Ecto neural progenitor cell (in vitro differentiated cells): ENCODE data around the gene ATP11A.

ENCODE experiments used
- DNase-seq: peaks from one replicate; pipeline ENCODE4 v3.0.0-alpha.2; 2018; ENCODE audit warnings: low spot score

The ATP11A gene

DNA sequence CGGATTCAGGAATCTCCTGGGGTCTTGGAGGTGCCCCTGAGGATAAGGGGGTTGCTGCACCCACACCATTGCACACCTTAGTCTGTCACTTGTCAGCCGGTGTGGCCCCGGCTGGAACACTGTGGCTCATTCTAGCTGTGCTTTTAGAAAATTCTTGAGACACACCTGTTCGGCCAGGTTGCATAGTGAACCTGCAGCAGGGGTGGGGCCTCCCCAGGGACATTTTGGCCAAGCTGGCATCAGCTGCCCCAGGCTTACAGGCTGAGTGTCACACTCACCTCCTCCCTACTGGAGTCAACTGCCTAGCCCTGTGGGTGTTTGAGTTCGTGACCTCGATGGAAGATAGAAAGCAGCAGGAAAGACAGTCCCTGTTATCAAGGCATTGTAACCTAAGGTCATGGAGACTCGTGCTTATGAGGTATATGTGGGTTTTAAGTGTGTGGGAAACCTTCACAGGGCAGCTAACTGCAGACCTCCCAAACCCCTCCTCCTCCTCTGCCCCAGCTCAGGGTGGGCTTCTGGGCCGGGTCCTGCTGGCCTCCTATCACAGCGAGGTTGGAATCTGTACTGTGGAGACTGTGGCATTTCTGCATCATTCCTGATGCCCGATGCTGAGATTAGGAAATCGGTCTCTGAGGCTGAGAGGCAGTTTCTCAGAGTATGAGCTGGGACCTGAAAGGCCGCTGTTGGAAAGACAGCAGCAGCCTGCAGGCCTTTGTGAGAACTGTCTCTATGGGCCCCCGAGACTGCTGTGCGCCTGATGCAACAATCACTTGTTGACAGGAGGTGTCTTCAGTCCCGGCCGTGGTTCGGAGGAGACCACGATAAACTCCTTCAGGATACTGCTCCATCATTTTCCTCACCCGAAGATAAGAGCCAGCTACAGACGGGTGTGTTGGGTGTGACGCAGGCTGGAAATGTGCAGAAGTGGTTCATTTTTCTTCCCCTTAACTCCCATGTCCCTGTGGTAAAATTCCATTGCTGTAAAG, 72.2 kb downstream of the ATP11A start:
- no peak for DNase-seq

DNA sequence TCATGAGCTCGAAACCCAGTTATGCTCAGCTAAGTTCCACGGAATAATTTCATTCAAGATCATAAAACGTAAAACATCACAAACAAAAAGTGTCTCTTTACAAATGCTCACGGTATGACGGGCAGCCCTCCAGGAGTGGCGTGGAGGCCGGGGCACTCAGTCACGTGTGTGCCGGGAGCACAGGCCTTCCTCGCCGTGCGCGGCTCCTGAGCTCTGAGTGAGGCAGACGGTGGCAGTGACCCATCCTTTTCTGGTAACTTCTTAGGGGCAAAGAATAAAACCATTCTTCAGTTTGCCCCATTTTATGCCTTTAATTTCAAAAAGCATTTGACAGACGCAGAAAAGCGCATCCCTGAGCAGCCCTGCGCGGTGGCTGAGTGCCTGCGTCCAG, 72.8 kb downstream of the ATP11A start:
- no peak for DNase-seq

DNA sequence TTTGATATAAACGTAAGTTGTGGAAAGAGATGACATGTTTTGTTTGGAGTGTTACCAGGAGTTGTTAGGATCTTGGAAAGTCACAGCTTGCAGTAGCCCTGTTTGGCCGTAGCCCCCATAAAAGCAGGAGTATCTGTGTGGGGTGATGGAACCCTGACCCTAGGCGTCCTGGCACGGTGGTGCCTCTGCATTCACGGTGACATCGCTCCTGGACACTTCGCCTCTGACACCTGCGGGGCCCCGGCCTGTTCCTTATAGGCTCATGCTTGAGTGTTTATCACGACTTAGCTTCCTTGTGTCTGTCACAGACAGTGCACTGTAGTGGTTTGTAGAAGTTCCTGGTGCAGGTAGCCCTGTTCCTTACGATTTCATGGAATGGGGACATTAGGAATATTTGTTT, 74.2 kb downstream of the ATP11A start:
- DNase-seq, result no peak

DNA sequence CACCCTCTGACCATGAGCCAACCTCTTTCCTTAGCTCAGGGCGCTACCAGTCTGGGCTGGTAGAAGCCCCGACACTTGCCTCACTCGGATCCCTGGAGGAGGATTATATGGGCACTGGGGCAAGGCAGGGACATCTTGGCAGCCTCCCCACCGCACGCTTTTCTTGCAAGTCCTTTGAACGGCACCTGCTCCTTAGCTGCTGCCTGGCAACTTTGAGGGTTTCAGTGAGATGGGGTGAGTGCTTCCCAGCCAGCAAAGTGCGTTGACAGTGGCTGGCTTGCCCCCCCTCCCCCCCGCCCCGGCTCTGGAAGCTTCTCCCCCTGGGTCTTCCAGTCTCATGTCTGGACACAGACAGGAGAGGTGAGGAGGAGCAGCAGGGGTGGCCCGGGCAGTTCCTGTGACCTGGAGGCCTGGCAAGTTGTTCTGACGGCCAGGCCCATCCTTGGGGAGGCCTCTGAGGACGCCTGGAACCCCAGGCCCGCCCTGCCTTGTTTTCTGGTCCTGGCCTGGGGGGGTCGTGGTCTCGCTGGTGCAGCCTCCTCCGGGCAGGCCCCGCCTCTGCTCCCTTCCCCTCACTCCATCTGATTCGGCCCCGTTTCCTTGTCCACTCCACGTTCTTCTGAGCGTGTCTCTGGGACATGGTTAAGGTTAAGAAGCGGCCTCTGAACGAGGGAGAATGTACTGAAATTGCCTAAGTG, 75.2 kb downstream of the ATP11A start:
- DNase-seq, result no peak

DNA sequence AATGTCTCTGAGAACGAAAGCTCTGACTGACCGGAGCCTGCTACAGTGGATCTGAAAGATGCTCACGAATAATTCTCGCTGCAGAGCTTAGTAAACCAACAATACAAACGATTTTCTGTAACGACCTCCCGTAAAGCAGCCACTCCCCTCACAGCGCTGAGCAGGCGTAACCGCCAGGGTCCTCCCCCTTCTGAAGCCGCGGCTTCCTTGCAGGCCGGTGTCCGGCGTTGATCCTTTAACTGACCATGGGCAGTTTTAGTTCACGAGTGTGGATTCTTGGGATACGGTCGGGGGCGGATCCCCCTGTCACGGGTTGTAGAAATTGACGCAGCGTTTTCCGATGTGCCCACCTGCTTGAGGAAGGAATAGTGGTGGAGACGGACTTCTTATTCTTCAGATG, 75.9 kb downstream of the ATP11A start:
- no peak for DNase-seq

DNA sequence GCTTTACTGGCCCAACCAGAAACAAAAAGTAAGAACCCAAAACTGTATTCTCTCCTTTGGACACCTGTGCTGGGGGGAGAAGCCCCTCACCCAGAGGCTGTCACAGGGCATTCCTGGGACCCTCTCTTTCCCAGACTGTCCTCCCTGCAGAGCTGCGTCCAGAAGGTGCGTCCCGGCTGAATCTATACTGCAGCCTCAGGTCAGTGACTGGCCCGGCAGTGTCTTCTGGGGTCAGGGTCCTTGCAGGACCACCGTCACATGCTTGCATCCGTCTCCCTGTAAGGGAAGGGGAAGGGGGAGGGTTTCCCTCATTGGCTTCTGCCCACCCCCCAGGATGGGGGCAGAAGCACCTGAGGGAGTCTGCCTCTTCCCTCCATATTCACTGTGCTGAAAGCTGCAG, 76.5 kb downstream of the ATP11A start:
- no peak for DNase-seq

DNA sequence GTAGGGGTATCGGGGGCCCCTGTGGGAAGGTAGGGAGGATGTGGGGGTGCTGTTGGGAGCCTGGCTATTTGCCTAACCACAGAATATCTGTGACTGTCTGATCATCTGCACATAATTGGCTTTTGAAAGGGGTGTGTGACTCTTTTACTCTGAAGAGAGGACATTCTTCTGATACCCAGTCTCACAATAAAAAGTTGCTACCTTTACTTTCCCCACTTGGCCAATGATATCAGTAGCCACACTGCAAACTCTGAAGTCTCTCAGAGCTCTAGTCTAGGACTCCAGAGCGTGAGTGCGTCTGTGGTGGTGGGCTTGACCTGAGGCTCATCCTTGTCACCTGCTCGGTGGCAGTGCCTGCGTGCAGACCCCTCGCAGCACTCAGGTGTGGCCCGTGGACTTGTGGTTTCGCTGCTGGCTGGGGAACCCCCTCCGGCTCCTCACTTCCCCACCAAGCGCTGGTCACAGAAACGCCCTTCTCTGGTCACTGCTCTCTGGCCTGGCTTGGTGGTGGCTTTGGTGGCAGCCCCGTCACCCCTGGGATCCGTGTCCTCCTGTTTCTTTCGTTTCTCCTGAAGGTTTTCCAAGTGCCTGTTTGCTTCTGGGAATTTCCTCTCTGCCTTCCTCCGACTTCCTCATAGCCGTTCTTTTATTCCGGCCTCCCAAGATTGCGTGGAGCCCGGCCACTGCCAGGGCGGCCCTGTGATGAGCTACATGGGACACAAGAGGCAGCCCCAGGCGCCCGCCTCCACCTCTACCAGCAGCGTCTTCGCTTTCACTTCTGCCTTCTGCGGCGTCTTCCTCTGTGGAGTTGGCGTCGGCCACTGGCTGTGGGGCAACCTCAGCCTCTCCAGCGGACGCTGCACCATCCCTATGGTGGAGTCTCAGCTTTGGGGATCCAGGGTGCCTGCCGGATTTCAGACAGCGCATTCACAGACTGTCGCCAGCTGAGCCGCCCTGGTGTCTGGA, 78.0 kb downstream of the ATP11A start:
- DNase-seq, result peak; percentile 36

DNA sequence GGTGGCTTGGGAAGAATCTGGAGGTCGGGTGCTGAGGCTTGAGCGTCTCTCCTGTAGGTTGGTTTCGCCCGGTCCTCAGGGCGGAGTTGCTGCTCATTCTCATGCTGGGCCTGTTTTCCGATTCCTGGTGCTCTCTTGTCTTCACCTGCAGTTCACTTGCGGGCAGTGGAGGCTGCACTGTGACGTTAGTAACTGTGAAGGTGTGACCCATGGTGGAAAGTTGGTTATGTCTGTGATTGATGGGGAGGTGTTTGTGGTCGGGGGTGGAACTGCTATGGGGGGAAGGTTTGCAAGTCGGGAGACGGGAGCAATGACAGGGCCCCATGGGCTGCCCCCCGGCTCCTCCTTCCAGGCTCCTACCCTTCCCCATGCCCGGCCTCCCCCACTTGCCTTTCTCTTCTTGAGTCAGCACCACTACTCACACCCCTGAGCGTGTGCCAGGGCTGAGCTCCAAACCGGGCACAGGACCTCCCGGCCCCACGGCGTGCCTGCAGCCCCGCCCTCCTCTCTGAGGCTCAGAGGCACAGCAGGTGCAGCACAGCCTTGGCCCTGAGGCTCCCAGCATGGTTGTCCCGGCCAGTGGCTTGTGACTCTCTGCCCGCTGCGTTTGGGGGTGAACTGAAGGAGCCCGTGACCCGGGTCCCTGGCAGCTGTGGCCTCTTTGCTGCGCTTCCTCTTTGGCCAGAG, 79.1 kb downstream of the ATP11A start:
- peak; percentile 44 for DNase-seq

DNA sequence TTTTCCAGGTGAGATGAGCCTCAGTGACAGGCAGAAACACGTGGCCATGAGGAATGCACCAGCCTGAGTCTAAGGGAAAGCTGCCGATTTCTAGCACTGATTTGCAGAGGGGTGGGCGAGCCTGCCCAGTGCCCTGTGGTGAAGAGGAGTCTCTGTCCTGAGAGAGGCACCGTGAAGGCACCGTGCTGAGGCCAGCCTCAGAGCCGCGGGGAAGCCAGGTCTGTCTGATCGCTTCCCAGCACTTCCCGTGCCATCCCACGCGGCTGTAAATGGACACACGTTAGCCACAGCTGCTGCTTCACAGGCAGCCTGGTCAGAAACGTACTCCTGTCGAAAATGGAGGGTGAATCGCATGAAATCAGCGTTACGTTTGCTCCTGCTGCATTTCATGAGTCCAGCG, 79.8 kb downstream of the ATP11A start:
- DNase-seq, result peak; percentile 40

DNA sequence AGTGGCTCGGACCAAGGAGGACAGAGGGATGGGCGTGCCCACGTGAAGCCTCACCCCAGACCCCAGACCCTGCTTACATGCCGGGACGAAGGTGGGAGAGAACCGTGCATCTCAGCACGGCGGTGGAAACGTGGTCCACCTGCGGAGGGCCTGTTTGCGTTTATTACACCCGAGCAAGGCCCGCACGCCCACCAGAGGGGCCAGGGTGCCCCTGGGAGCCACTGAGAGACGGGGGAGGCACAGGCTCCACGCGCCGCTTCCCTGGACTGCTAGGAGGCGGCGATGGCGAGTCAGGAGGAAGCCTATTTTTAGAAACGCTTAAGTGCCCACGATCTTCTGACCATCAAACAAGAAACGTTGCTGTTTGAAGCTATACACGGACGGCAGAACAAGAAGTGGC, 80.7 kb downstream of the ATP11A start:
- no peak for DNase-seq

DNA sequence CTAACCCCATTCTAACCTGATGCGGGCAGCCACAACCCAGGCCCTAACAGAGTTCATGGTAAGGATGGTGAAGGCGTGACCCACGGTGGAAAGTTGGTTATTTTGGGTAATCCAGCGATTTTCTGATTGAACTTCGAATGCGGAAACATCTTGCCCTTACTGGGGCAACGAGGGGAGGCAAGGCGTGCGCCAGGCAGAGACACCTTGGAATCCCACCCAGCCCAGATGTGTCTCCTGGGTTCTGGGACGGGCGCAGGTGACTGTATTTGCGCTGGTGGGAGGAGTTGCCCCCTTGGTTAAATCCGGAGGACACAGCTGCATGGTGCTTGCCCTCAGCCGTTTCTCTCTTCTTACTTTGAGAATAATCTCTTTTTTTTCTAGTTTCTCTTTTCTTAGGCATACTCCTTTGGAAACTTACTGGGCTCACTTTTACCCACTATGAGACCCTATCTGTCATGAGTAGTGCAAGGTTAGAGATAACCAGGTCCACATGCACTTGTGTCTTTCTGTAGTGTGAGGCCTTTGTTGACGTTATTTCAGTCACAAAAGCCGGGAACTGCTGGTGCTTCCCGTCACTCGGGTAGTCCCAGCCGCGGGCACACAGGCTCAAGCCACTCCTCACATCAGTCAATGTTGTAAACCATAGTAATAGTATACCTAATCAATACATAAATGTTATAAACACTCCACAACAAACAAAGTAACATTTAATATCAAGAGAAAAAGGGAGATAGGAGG, 81.5 kb downstream of the ATP11A start:
- DNase-seq, result no peak

DNA sequence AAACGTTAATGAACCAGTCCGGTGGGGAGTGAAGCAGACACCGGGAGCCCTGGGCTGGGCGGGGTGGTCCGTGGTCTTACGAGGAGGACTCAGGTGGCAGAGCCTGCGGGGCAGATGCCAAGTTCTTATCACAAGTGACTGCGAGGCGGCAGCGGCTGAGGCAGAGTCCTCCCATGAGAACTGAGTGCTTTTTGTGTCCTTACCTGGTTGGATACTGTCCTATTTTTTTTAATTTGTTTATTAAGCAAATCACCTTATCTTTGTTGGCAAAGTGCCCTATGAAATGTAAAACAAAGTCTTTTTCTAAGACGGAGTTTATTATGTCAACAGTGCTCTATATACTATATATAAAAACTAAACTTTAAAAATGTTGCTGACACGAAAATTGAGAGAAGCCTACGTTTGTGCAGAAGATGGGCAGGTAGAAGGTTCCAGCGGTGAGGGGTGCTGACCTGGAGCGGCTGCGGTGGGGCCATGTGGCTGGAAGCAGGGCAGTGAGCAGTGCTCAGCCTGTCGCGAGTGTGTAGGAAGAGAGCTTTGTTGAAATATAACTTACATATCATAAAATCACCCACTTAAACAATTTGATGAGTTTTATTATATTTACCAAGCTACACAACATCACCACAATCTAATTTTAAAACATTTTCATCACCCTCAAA, 82.2 kb downstream of the ATP11A start:
- DNase-seq, result no peak

DNA sequence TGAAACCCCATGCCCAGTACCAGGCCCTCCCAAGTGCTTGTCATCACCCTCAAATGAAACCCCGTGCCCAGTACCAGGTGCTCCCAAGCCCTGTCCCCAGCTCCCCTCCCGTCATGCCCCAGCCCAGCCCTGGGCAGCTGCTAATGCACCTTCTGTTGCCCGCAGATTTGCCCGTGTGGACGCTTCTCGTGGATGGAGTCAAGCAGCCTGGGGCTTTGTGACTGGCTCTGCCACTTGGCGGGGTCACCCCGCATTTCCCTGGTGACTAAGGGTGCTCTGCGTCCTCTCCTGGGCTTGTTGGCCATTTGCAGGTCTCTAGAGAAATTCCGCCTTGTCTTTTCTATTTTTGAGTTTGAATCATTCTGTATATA, 82.7 kb downstream of the ATP11A start:
- DNase-seq, result no peak

DNA sequence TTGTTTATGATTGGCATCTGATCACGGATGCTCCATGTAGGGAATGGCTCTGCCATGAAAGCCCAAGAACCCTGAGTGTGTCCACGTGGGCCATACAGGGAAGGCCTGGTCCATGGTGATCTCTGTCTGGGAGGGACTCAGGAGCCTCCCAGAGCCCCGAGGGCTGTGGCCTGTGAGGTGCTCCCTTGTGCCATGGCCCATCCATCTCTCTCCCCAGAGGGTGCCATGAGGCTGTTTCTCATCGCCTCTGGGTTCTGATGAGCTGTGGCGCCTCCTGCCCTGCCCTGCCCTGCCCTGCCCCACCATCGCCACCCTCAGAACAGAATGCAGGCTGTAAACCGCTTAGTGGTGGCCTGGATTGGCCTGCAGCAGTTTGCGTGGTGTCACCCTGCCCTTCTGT, 83.1 kb downstream of the ATP11A start:
- no peak for DNase-seq

DNA sequence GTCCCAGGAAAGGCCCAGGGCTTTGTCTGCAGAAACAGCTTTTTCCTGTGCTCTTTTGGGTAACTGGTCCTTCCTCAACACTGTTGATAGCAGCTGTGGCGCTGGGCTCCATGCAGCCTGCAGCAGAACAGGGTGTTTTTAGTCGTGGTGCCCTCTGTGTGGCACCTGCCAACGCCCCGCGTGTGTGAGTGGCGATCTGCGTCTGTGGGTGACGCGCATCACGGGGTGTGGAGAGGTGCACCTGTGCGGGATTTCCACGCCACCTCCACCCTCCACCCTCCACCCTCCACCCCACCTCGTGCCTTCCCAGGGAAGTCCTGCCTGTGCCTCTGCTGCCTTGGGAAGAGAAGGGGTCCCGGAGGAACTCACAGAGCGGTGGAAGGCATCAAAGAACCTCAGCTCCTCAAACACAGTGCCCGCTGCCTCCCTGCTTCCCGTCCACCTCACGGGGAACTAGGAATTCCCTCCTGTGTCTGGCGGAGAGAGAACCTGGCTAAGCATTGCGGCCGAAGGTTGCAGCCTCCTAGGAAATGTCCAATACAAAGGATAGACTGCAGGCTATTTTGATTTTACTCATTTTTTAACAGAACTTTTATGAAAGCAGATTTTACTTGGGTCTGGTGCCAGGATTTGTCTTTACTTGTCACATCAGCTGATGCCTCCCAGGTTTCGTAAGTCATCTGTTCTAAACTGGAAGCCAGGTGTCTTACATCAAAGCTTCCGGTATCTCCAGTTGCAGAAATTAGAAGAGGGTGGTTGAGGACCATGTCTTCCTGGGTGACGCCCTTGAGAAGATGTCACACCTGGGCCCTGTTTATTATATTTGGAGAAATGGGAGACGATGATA, 84.0 kb downstream of the ATP11A start:
- DNase-seq, result no peak

DNA sequence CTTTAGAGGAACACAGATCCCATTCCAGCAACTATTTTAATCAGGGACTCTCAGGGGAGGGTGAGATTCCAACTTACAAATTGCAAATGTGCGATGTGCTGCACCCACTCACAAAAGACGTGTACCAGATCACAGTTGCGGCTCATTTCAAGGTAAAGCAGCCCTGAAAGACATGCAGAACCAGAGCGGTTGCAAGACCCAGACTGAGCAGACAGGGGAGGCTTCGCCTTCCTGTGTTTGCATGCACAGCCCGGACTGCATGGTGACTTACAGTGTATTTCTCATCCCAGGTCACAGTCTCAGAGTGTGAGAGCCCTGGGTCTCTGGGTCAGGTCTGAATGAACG, 84.6 kb downstream of the ATP11A start:
- DNase-seq, result no peak

DNA sequence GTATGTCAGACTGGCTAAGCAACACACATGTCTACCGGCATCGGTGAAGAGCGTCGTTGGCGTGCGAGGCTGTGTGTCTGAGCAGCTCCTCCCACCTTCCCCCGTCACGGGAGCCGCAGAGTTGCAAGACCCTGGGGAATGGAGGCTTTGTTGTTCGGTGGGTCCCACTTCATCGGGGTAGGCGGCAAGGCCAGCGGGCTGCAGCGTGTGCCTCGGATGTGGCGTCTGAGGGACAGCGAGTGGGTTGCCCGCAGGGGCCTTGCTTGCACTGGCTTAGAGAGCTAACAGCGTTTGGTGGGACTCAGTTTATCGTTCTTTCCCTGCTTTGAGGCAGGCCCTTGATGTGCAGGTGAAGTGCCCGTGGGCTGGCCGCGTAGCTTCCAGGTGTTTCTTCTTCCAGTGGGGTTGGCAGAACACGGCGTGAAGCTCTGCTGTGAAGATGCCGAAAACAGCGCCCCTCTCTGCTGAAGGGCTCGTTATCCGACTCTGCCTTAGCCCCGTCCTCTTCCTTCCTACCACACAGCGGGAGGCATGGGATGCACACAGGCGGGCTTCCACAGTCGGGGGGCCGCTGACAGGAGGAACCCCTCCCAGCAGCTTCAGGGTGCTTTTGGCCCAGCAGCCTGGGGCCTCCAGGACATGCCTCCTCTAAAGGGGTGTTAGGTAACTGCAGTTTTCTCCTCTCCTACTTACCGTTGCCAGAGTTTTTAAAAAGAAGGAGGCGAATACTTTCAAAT, 85.2 kb downstream of the ATP11A start:
- no peak for DNase-seq

DNA sequence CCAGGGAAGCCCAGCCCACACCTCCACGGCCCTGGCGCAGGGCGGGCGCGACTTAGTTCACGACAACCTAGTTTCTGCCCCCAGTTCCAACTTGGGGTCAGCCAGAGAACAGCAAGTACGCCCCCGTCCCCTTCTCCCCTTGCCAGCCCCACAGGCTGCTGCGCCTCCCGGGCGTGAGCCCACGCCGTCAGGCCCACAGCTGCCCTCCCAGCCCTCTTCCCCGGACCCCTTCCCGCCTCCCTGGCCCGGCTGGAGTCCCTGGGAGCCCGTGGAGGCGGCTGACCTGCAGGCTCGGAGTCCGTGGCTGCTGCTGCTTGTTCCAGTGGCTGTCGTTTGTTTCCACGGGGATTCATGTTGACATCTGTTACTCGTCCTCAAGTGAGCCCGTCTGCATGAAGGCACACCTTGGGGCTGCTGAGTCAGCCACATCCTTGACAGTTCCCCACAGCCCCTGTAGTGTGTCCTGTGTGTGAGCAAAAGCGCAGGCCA, 86.0 kb downstream of the ATP11A start:
- no peak for DNase-seq

DNA sequence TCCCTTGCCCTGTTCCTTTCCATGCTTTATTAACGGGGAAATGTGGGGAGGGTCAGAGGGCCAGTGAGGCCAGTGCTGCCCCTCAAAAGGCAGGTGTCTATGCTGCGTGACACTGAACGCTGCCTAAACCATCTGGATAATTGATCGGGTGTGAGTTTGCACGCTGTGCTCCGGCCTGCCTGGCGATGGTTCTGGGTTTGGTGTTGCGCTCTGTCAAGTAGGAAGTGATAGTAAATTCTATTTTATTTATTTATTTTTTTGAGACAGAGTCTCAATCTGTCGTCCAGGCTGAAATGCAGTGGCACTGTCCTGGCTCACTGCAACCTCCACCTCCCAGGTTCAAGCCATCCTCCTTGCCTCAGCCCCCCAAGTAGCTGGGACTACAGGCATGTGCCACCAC, 86.5 kb downstream of the ATP11A start:
- DNase-seq, result peak; percentile 33
